Measurements from ENCODE around the gene TMIE. TPM values are rescaled to one million over a fixed set of nuclear protein-coding genes. Genes with fewer than 3 reads are reported as not detected.

Gene TMIE
- polyA plus RNA-seq, 1 donor from 2014 or later: not detected

- Histone ChIP-seq H3K9ac (ENCODE audit: low read length) (no peak overlapping the region), H3K4me2 (ENCODE audit: low read length) (no peak overlapping the region), H3K27me3 (ENCODE audit: insufficient read depth, low read depth, low read length) (no peaks in the 10 kb centered on the region), H3K9me2 (ENCODE audit: insufficient read depth, low read length) (no peaks in the 10 kb centered on the region), H3F3A (ENCODE audit: insufficient read depth, low read length, poor library complexity, severe bottlenecking) (no peaks in the 10 kb centered on the region), H3K79me2 (replicated peaks; ENCODE audit: insufficient read depth, low read length) (no peaks in the 10 kb centered on the region), H4K20me1 (ENCODE audit: insufficient read depth) (no peaks in the 10 kb centered on the region), H3K27ac (ENCODE audit: low read length) (no peak overlapping the region), H2AFZ (ENCODE audit: low read depth, low read length) (no peak overlapping the region), H3K9me3 (ENCODE audit: low read length) (no peaks in the 10 kb centered on the region), H3K4me3 (ENCODE audit: low read length) (no peak overlapping the region), H3K36me3 (ENCODE audit: insufficient read depth, low read length) (no peaks in the 10 kb centered on the region)
- TF ChIP-seq POLR2AphosphoS5 (IDR thresholded peaks at IDR 0.05) (no peak), REST (IDR thresholded peaks at IDR 0.05; ENCODE audit: borderline replicate concordance) (no peak), EZH2 (IDR thresholded peaks at IDR 0.05; ENCODE audit: borderline replicate concordance, insufficient read depth, low read length, poor library complexity, severe bottlenecking) (no peak), TAF1 (IDR thresholded peaks at IDR 0.05; ENCODE audit: low read depth) (no peak), MXI1 (conservative IDR thresholded peaks at IDR 0.05; ENCODE audit: poor library complexity, severe bottlenecking) (no peak), EP300 (conservative IDR thresholded peaks at IDR 0.05; ENCODE audit: poor library complexity, severe bottlenecking) (no peak)
These were observed 32.0 kb downstream of the TMIE start for GRCh38 chr3:46733026-46733800.

GRCh38 chr3:46734773-46735172 lies 33.6 kb downstream of the TMIE start:
- Histone ChIP-seq H3K36me3 (ENCODE audit: insufficient read depth, low read length) (no peaks in the 10 kb centered on the region), H3K27ac (ENCODE audit: low read length) (no peak overlapping the region), H3K79me2 (replicated peaks; ENCODE audit: insufficient read depth, low read length) (no peaks in the 10 kb centered on the region), H4K20me1 (ENCODE audit: insufficient read depth) (no peaks in the 10 kb centered on the region), H3F3A (ENCODE audit: insufficient read depth, low read length, poor library complexity, severe bottlenecking) (no peaks in the 10 kb centered on the region), H2AFZ (ENCODE audit: low read depth, low read length) (no peak overlapping the region), H3K9ac (ENCODE audit: low read length) (no peak overlapping the region), H3K9me3 (ENCODE audit: low read length) (no peaks in the 10 kb centered on the region), H3K27me3 (ENCODE audit: insufficient read depth, low read depth, low read length) (no peaks in the 10 kb centered on the region), H3K4me3 (ENCODE audit: low read length) (no peak overlapping the region), H3K9me2 (ENCODE audit: insufficient read depth, low read length) (no peaks in the 10 kb centered on the region), H3K4me2 (ENCODE audit: low read length) (no peak overlapping the region)
- TF ChIP-seq TAF1 (IDR thresholded peaks at IDR 0.05; ENCODE audit: low read depth) (no peak), REST (IDR thresholded peaks at IDR 0.05; ENCODE audit: borderline replicate concordance) (no peak), POLR2AphosphoS5 (IDR thresholded peaks at IDR 0.05) (no peak), RAD21 (conservative IDR thresholded peaks at IDR 0.05) (no peak), EZH2 (IDR thresholded peaks at IDR 0.05; ENCODE audit: borderline replicate concordance, insufficient read depth, low read length, poor library complexity, severe bottlenecking) (no peak), SMC3 (conservative IDR thresholded peaks at IDR 0.05; ENCODE audit: poor library complexity) (no peak), EP300 (conservative IDR thresholded peaks at IDR 0.05; ENCODE audit: poor library complexity, severe bottlenecking) (no peak), MXI1 (conservative IDR thresholded peaks at IDR 0.05; ENCODE audit: poor library complexity, severe bottlenecking) (no peak), CTCF (IDR thresholded peaks at IDR 0.05; ENCODE audit: poor library complexity, severe bottlenecking) (no peak)
